NK-92 (cell line): ENCODE results near the gene GRM8.
"Not testable (repeated sequence)": the region's sequence is repeated elsewhere in the genome, so short reads cannot be mapped to it uniquely, and the experiment has no call there.

Experiments
- DNase-seq: peaks from one replicate; lab custom pipeline; 2025; ENCODE audit not compliant: unreplicated experiment; lab: John Stamatoyannopoulos, UW

The GRM8 gene

DNA sequence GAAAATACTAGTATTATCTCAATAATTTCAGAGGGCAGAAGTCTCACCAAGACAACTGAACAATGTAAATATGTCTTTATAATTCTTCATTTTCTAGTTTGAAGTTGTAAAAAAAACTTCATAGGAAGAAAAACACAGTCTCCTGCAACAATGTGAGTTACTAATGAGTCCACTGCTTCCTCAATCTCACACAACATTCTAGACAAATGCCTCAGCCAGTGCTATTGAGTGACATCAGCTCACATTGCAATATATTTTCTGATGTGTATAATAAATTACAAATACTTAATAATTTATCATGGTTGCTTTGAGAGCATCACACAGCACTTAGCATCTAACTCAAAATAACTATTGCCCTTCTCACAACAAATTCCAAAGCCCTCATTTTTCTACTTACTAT is 321.2 kb downstream of the GRM8 start:
- DNase-seq = no peak

DNA sequence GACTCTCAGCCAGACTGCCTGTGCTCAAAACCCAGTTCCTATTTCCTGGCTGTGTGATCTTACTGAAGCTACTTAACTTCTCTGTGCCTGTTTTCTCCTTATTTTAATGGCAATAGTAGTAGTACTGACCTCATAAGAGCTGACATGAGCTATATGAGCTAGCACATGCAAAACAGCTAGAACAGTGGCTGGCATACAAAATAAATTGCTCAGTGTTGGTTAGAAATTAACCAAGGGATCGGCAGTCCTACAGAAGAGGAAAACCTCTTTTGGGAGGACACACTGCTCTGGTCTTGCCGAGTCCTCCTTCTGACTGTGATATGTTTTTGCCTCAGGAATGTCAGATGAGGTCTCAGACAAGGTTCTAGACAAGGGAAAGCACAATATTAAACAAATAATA is 322.6 kb downstream of the GRM8 start:
- no peak for DNase-seq

DNA sequence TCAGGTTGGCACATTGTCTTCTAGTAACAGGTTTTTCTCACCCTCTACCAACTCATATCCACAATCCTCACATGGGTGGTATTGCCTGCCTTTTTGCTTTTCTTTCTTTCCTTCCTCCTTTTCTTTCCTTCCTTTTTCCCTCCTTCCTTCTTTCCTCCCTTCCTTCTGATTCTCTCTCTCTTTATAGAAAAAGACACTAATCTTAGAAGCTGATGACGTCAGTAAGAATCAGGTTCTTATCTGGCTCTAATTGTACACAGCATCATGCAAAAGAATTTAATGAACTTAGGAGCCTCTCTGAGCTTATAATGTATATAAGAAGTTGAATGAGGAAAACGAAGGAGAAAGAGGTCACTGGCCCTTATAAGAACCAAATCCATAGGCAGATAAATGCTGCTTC is 328.3 kb downstream of the GRM8 start:
- no peak for DNase-seq

DNA sequence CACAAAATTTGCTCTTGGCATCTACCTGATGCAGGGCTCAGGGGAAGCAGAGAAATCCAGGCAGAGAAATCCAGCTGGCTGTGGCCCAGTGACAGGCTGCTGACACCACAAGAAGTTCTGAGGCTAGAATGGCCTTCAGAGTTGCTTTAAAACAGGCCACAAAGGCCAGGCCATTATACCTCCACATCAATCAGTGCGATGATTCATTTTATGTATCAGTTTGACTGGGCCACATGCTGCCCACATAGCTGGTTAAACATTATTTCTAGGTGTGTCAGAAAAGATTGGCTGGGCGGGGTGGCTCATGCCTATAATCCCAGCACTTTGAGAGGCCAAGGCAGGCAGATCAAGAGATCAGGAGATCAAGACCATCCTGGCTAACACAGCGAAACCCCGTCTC is 341.1 kb downstream of the GRM8 start:
- DNase-seq = not testable (repeated sequence)

DNA sequence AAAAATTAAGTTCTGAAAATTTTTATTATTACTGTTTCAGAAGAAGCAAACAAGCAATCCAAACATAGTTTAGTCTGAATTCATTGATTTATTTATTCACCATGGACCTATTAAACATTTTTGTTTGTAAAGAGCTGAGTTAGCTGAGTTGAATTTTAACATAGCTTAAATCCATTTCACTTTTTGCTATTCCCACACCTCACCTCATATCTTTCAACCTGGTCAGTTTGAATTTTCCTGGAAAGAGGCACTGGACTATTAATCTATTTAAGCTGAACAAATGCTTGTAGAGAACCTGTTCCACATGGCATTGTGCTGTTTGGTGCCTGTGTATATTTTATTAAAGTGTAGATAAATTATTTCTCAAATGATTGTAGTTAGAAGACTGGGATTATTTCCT is 344.2 kb downstream of the GRM8 start:
- DNase-seq = not testable (repeated sequence)

DNA sequence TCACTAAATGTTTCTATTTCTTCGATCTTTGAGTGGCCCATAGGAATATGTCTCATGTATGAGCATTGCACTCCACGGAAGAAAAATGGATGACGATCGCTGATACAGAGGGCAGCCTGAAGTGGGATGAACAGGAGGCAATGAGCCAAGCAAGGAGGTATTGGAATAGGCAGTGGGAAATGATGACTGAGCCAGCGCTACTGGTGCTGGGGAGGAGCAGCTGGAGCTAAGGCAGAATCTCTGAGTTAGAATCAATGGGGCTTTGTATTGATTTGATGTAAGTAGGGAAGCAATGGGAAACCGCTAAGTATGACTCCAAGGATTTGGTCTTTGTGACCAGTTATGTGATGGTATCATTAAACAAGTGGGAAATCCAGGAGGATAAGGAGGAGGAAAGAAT is 345.1 kb downstream of the GRM8 start:
- not testable (repeated sequence) for DNase-seq

DNA sequence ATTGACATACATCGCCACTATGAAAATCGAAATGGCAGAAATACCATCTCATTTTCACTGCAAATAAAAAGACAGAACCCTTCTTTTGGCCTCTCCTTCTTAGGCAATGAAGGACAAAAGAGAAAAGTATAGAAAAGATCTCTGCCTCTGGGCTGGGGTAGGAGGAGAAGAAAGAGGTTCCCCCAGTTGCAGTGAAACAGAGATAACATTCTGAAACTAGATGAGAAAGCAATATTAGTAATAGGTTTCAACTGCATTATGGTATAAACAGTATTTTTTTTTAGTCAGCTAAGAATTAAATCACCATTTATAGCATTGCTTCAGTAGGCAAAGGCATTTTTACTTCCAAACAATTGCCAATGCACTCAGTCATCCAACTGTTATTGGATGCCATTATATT is 347.5 kb downstream of the GRM8 start:
- DNase-seq = not testable (repeated sequence)

DNA sequence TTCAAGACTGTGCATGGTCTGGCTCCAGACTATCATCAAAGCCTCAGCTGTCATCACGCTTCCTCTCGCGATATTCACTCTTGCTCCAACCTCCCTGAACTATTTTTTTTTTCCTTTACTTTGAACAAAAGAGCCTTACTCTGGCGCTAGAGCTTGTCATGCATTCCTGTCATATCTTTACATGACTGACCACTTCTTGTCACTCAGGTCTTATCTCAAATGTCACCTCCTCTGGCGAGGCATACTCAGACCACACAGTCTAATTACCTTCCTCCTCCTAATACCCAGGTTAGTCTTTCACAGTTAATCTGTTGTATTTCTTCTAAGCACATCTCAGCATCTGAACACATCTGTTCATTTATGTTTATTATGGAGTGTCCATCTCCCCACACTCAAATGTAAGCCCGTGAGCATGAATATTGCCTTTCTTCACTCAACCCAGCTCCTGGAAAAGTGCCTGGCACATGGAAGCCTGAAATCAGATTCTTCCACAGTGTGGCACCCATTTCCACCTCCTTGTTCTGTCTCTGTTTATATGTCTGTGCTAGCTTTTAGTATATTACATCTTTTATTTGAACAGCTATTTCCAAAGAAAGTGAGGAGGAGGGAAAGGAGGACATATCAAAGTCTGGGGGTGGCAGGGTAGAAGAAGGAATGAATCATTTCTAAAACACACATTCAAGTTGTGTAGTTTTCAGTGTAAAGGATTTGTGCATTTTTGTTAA is 351.5 kb downstream of the GRM8 start:
- not testable (repeated sequence) for DNase-seq

DNA sequence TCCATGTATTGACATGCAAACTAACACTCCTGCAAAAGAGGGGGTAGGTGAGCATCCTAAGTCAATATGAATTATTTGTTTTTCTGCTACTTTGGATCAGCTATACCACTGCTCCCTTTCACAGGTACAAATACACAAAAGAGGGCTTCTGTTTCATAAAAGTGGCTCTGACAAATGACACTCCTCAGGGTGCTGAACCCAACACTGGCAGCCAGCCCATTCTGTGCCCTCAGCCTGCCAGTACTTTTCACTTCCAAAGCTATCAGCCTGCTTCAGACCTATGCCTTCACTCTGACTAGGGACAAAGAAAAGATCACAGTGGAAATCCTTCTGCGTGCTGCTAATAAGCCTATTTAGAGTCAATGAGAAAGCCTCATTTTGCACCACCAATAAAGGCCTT is 364.8 kb downstream of the GRM8 start:
- not testable (repeated sequence) for DNase-seq

DNA sequence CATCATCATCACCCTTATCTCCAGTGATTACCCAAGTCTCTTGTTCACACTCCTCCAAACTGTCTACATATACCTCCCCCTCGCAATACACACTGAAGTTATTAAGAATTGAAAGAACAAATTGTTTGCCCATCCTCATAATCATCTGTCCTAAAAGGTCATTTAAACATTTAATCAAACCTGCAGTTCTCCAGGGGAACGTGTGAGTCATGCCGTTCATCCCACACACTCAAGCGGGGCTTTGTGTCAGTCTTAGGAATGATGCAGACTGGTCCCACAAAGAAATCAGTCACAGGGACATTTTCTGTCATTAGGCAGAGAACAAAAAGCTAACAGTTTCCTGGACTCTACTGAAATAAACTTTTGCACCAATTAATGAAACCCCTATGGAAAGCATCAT is 365.2 kb downstream of the GRM8 start:
- DNase-seq = not testable (repeated sequence)

DNA sequence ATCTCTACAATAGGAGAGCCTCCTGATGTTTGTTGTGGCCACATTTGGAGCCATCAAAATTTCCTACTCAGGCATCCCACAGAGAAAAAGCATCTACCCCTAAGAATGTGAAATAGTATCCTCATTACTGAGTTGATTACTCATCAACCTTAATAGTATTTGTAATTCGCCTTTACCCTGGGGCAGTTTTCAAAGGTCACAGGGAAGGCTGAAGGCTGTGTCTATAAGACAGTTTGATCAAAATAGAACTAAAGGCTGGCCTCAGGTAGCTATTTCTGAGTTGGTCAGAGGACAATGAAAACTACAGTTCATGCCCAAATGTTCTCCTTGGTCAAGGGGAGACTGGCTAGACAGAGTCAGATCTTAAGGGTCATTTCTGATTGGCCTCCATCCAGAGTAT is 370.0 kb downstream of the GRM8 start:
- DNase-seq = not testable (repeated sequence)

DNA sequence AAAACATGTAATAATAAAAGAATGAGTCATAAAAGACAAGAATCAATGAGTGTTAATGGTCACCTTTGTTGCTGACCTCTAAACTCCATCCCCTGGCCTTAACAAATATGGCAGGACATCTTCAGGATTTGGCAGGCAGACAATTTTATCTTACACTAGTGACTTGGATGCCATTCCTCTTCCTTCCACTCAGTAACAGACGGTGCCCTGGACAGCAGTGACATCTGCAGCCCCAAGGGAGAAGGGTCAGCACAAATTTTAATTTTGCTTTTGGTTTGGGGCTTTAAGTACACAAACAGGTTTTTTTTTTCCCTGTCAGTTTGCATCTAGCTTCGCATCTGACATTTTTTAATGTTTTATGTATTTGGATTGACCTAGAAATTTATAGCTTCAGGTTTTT is 370.8 kb downstream of the GRM8 start:
- not testable (repeated sequence) for DNase-seq

DNA sequence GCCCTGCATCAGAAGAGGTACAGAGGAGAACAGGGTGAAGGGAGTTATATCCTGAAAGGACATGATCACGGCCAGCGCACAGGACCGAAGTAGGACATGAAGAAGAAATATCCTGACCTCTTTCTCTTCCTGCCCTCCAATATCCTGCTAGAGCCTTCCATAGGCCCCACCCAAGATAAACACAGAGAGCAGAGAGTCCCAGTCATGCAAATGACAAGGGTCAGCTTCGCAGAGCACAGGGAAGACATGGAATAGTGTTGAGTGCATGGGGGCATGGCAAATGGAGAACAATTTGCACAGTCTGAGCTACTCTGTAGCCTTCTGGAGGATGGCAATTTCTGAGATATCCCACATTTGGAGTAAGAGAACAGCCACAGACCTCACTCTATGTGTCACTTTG is 371.4 kb downstream of the GRM8 start:
- DNase-seq = no peak

DNA sequence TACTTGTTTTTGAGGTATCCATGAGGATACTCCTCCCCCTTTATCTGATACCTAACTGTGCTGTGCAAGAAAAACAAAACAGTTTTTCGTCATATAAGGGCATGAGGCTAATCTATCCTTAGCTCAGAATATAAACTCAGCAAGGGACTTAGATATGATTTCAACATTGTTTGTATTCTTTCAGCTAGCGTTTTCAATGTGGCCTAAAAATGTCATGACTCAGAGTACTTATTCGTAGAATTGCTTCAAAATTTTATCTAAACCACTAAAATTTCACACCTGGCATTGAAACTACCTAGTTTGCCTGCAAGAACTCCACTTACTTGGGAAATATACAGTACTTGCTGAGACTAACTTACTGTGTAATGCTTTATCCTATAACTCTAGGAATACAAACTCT is 376.2 kb downstream of the GRM8 start:
- not testable (repeated sequence) for DNase-seq

DNA sequence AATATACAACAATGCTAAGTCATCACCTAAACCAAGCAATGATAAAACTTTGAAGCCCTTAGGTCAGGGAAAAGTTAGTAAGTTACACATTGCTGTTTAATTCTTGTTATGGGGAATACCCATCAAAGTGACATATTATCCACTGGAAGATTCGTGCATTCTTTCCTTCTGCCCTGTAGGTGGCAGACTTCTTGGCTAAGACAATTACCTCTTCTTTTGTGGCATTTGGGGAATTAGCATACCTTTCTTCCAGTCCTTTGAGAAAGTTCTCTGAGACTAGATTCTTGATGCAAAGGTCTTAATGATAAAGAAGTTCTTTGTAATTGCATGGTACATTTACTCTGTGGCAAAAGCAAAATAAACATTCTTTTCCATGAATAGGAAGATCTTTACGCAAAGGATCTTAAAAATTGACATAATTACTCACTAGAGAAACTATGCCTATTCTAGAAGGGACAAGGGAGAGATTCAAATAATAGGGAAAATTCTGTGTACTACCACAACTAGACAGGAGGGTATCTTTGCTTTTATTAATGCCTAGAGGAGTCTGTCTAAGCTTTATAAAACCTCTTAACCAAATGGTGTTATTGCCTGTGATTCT is 395.9 kb downstream of the GRM8 start:
- DNase-seq = no peak

DNA sequence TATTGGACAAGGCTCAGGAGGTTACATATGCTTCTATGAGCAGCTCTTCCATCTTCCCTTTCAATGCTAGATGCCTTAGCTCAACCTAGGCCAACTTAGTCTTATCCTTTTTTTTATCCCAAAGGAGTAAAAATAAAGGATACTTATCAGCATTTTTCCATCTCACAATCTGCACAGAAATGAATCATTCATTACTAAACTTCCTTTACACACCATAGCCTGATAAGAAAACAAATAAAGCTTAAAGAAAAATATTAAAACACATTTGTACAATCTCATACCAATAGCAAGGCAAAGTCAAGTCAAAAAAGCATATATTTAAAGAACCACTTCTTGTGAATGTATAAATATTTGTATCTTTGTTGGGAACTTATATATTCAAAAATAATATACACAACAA is 407.4 kb downstream of the GRM8 start:
- no peak for DNase-seq

DNA sequence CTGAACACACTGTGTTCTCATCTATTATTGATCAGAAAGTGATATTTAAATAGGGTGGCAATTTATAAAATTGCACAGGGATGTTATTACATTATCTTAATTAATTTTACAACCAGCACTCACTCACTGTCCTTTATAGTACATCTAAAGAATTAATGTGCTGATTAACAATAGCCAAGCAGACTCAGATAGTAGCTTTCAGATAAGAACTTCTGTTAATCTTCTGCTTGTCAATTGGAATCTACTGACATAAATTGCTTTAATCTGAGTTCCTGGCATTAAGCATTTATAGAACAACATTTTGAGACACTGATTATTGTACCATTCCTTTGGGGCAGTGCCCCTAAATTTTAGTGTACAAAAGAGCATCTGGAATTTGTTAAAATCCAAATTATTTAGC is 408.9 kb downstream of the GRM8 start:
- DNase-seq = no peak

DNA sequence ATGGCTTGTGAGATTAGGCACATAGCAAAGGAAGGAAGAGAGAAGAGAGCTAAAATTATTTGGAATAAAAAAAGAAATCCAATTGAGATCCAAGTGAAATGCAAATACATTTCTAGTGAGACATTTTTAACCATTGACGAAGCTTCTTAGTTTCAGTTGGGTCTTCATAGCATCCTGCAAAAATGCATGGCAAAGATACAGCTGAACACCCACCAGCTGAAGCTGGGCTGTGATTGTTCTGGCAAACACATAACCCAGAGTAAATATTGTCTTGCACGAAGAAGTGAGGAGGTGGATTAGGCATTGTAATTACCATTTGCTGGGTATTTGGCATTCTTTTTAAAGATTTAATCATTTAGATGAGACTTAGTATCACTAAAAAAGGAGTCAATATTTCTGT is 409.4 kb downstream of the GRM8 start:
- DNase-seq = no peak

DNA sequence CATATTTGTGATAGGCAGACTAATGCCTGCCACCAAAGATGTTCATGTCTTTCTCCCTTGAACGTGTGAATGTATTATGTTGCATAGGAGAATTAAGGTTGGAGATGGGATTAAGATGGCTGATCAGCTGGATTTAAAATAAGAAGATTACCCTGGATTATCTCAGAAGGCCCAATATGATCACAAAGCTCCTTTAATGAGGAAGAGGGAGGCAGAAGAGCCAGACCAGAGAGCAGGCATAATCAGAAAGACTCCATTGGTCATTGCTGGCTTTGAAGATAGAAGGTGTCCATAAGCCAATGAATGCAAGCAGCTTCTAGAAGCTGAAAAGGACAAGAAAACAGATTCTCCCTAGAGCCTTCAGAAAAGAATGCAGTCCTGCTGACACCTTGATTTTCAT is 410.3 kb downstream of the GRM8 start:
- DNase-seq = no peak

DNA sequence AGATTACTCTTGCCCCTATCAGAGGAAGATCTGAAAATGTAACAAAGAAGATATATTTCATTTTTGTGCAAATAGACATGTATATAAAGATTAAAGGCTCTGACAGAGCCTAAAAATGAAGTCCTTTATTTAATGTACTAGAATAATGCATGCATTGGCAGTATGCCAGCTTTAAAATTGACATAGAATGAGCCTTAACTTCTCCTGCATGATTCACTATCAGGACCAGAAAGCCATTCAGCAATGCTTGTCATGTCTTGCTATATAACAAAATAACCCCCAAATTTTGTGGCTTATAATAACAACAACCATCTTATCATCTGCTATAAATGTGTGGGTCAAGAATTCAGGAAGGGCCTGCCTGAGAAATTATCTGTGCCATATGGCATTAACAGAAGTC is 411.9 kb downstream of the GRM8 start:
- DNase-seq = no peak

DNA sequence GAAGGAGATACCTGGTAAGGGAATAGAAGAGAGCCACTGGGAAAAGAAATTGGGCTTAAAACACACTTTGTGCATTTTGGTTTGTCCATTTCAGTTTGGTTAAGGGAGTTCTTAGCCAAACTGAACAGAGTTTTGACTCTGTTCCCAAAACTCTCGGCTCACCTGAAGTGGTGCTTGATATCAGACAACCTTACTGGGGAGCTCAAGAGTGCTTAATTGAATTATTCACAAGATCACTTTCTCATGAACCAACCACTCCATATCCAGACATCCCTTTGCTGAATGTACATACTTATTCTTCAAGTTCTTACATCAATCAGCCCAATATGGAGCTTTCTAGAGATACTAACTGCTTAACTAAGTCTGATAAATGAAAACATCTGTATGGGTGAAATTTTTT is 413.1 kb downstream of the GRM8 start:
- DNase-seq = no peak

DNA sequence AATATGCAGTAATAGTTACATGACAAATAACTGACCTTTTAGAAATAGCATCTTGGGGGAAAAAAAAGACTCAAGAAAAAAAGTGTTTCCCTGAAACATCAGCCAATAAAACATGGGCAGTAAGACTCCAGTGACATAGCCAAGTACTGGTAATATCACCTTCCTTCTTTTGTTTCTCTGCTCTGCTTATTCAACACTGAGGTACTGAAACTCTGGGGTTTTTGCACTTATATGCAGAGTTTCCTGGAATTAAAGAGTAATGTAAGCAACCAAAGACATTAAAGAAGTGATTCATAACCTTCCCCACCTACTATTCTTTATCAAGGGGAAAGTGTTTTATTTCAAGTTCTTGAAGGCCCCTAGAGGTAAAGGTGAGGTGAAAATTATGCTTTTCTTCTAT is 414.5 kb downstream of the GRM8 start:
- DNase-seq = no peak

DNA sequence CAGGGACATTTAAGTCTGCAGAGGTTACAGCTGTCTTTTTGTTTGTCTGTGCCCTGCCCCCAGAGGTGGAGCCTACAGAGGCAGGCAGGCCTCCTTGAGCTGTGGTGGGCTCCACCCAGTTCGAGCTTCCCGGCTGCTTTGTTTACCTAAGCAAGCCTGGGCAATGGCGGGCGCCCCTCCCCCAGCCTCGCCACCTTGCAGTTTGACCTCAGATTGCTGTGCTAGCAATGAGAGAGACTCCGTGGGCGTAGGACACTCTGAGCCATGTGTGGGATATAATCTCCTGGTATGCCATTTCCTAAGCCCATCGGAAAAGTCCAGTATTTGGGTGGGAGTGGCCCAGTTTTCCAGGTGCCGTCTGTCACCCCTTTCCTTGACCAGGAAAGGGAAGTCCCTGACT is 421.5 kb downstream of the GRM8 start:
- not testable (repeated sequence) for DNase-seq
